ENCODE measurements around the gene NUBPL.

DNA sequence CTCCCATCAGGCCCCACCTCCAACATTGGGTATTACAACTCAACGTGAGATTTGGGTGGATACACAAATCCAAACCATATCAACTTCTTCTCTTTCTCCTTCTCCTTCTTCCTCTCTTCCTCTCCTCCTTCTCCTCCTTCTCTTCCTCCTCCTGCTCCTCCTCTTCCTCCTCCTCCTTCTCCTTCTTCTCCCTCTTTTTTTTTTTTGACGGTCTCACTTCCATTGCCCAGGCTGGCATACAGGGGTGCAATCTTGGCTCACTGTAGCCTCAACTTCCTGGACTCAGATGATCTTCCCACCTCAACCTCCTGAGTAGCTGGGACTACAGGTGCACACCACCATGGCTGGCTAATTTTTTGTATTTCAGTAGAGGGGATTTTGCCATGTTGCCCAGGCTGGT is 11.4 kb upstream of the NUBPL start:
- TF ChIP-seq RCOR1 (IDR thresholded peaks at IDR 0.05; ENCODE audit: low read length) (no peak), SIN3A (IDR thresholded peaks at IDR 0.05; ENCODE audit: borderline replicate concordance, low read depth, low read length) (no peak), EP300 (IDR thresholded peaks at IDR 0.05; ENCODE audit: borderline replicate concordance in 1 of 2, low read depth in 1 of 2, low read length in 1 of 2) (no peak)
- TF ChIP-seq, protein P1, sequence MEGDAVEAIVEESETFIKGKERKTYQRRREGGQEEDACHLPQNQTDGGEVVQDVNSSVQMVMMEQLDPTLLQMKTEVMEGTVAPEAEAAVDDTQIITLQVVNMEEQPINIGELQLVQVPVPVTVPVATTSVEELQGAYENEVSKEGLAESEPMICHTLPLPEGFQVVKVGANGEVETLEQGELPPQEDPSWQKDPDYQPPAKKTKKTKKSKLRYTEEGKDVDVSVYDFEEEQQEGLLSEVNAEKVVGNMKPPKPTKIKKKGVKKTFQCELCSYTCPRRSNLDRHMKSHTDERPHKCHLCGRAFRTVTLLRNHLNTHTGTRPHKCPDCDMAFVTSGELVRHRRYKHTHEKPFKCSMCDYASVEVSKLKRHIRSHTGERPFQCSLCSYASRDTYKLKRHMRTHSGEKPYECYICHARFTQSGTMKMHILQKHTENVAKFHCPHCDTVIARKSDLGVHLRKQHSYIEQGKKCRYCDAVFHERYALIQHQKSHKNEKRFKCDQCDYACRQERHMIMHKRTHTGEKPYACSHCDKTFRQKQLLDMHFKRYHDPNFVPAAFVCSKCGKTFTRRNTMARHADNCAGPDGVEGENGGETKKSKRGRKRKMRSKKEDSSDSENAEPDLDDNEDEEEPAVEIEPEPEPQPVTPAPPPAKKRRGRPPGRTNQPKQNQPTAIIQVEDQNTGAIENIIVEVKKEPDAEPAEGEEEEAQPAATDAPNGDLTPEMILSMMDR (IDR thresholded peaks at IDR 0.05): no peak
- TF ChIP-seq, protein P2, sequence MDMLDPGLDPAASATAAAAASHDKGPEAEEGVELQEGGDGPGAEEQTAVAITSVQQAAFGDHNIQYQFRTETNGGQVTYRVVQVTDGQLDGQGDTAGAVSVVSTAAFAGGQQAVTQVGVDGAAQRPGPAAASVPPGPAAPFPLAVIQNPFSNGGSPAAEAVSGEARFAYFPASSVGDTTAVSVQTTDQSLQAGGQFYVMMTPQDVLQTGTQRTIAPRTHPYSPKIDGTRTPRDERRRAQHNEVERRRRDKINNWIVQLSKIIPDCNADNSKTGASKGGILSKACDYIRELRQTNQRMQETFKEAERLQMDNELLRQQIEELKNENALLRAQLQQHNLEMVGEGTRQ (IDR thresholded peaks at IDR 0.05; ENCODE audit: borderline replicate concordance, low read depth, low read length): no peak
